GDM1 (cell line): ENCODE data around the gene DYNC1I1.

Experiments
- DNase-seq: peaks from one replicate; lab custom pipeline; 2025; lab: John Stamatoyannopoulos, UW

DYNC1I1 gene

GRCh38 chr7:95971716-95972115 lies 199.4 kb downstream of the DYNC1I1 start:
- no peak for DNase-seq

- DNase-seq: no peak
Measured at GRCh38 chr7:95972523-95972922, 200.2 kb downstream of the DYNC1I1 start.

- no peak for DNase-seq
Measured at GRCh38 chr7:95974108-95974507, 201.8 kb downstream of the DYNC1I1 start.

GRCh38 chr7:95976369-95977060 lies 204.2 kb downstream of the DYNC1I1 start:
- DNase-seq: no peak

- no peak for DNase-seq
Measured at GRCh38 chr7:95977994-95978393, 205.6 kb downstream of the DYNC1I1 start.

GRCh38 chr7:95980167-95980566 lies 207.8 kb downstream of the DYNC1I1 start:
- DNase-seq: no peak

GRCh38 chr7:95980706-95981105 lies 208.4 kb downstream of the DYNC1I1 start:
- no peak for DNase-seq

- DNase-seq: no peak
Measured at GRCh38 chr7:95986178-95986764, 213.9 kb downstream of the DYNC1I1 start.

GRCh38 chr7:95989301-95989700 lies 216.9 kb downstream of the DYNC1I1 start:
- no peak for DNase-seq

- DNase-seq: no peak
Measured at GRCh38 chr7:95993380-95993779, 221.0 kb downstream of the DYNC1I1 start.

- no peak for DNase-seq
Measured at GRCh38 chr7:95996174-95996573, 223.8 kb downstream of the DYNC1I1 start.

- DNase-seq: no peak
Measured at GRCh38 chr7:95996886-95997285, 224.5 kb downstream of the DYNC1I1 start.

GRCh38 chr7:95997632-95998031 lies 225.3 kb downstream of the DYNC1I1 start:
- no peak for DNase-seq

GRCh38 chr7:95999481-95999880 lies 227.1 kb downstream of the DYNC1I1 start:
- no peak for DNase-seq

GRCh38 chr7:96004578-96004977 lies 232.2 kb downstream of the DYNC1I1 start:
- no peak for DNase-seq

GRCh38 chr7:96005271-96005670 lies 232.9 kb downstream of the DYNC1I1 start:
- DNase-seq: no peak

GRCh38 chr7:96009148-96009547 lies 236.8 kb downstream of the DYNC1I1 start:
- DNase-seq: no peak

GRCh38 chr7:96013836-96014235 lies 241.5 kb downstream of the DYNC1I1 start:
- no peak for DNase-seq

- DNase-seq: no peak
Measured at GRCh38 chr7:96014617-96015016, 242.3 kb downstream of the DYNC1I1 start.

GRCh38 chr7:96016056-96016586 lies 243.8 kb downstream of the DYNC1I1 start:
- DNase-seq: no peak

GRCh38 chr7:96016735-96017134 lies 244.4 kb downstream of the DYNC1I1 start:
- no peak for DNase-seq

GRCh38 chr7:96017877-96018276 lies 245.5 kb downstream of the DYNC1I1 start:
- DNase-seq: no peak

- DNase-seq: no peak
Measured at GRCh38 chr7:96021568-96021967, 249.2 kb downstream of the DYNC1I1 start.

- DNase-seq: no peak
Measured at GRCh38 chr7:96023387-96023786, 251.0 kb downstream of the DYNC1I1 start.
